DMS53 treated with DMSO at 0.1 percent for 48 hours (cell line): ENCODE measurements around the gene NMT1.
"Not testable (repeated sequence)": the region's sequence is repeated elsewhere in the genome, so short reads cannot be mapped to it uniquely, and the experiment has no call there.

Experiments
- DNase-seq: peaks from one replicate; lab custom pipeline; 2025; ENCODE audit not compliant: unreplicated experiment; lab: John Stamatoyannopoulos, UW

Gene NMT1

DNA sequence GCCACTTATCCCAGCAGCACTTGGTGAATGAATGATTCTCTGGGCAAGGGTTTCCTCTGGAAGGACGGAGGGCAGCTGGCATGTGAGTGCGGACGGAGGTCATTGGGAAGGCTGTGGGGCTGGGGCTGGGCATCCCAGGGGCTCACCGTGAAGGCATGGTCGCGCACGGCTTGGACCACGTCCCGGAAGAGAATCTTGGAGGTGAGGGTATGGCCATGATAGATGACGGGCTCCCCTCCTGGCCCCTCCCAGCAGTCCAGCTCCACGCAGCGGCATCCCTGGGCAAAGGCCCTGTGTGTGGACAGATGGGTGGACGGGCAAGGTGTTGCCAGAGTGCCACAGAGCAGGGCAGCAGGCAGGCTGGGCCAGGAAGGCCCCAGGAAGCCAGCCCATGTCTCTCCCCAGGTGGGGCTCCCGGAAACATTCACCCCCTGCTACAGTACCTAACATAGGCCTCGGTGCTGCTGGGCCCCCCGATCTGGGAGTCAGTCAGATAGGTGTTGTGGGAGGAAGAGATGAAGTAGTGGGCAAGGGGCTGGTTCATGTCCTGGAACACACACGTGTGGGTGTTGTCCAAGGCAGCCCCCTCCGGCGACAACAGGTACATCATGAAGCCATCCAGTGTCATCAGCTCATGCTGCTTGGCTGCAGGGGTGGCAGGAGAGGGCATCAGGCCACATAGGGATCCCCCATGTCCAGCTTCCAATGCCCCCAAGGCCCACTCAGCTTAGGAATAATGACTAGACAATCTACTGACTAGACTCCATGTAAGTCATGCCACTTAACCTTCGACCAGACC lies 56.9 kb downstream of the NMT1 start:
- no peak for DNase-seq

- no peak for DNase-seq
Measured at GRCh38 chr17:45118691-45119090, 57.6 kb downstream of the NMT1 start.

DNA sequence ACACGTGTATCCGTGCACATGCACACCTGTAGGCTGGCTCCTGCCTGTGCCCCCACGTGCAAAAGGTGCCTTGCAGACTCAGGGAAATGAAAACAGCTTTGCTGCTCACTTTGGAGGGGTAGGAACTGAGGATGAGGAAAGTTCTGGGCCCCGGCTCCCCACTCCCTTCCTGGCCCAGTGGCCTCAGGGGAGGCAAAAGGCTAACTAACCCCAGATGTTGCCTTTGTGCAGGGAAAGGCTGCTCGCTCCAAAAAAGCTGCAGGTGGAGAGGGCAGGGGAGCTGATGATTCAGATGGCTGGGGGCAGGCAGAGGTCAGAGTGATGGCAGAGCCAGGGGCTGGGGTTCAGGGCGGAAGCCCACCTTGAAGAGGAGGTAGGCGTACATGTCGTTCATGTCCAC lies 58.8 kb downstream of the NMT1 start:
- no peak for DNase-seq

- DNase-seq: no peak
Measured at GRCh38 chr17:45120558-45120957, 59.4 kb downstream of the NMT1 start.

DNA sequence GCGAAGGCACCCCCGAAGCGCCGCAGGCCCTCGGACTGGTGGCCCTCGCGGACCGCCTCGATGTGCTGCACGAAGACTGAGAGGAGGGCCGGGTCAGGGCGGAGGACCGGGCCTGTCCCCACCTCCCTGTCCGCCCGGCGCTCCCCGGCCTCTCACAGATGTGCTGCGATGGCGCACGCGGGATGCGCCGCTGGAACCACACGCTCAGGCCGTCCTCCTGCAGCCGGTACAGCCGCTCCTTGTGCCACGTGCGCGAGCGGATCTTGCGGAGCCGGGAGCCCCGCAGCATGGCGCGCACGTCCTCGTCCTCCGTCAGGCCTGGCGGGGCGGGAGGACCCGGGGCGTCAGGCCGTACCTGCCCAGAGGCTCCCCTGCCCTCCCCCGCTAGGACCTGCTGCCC lies 59.9 kb downstream of the NMT1 start:
- no peak for DNase-seq

GRCh38 chr17:45123076-45123770 lies 62.1 kb downstream of the NMT1 start:
- DNase-seq: no peak

DNA sequence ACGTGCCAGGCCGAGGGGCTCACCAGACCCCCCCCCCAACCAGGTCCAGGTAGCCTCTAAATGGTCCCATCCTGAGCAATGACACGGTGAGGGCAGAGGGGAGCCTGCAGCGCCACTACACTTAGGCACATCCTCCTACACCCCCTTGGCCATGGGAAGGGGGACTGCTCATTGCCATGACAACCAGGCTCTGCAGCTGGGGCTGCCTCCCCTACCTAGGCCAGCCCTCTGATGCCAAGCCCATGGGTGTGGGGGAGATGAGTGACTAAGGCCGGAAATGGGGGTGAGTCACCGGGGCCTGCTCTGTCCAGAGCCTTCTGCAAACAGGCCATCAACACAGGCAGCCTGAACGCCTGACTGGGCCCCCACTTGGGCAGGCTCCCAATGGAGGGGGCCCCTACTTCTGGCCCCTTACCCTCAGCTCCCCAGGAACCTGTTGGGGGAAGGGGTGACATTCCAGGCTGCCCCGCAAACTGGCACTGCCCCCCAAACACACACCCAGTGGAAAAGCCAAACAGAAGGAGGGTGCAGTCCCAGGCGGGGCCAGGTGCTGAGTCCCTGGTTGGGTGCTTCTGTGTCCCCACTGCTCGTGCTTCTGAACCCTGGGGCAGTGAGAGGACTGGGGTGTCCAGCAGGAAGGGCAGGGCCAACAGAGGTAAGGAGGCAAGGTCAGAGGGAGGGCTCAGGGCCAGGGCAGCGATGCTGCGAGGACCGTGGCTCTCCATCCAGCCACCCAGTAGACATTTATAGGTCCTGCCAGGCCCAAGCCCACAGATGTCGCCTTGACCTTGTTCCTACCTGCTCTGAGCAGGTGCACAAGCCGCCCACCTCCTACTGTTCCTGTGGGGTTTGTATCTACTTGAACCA lies 63.0 kb downstream of the NMT1 start:
- peak; percentile 90 for DNase-seq

GRCh38 chr17:45124797-45125122 lies 63.6 kb downstream of the NMT1 start:
- not testable (repeated sequence) for DNase-seq

DNA sequence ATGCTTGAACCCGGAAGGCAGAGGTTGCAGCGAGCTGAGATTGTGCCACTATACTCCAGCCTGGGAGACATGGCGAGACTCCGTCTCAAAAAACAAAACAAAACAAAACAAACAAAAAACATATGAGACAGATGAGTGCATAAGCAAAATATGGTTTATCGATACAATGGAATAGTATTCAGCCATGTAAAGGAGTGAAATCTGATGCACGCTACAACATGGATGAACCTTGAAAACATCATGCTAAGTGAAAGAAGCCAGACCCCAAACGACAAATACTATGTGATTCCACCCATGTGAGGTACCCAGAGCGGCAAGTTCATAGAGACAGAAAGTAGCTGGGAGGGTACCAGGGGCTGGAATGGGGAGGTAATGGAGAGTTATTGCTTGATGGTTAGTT lies 64.4 kb downstream of the NMT1 start:
- DNase-seq: no peak

DNA sequence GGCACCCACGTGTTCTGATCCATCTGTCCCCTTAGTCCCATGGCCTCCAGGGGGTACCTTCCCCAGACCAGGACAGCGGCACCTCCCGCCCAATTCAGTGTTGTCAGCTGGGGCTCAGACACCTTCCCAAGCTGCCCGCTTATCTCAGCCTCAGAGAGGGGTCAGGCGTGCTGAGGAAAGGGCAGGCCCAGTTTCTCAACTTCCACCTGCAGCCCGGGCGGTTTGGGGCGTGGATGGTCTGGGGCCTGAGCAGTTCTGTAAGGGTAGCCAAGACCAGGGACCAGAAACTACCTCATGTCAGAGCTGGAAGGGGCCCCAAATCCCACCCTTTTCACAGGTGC lies 66.1 kb downstream of the NMT1 start:
- DNase-seq: no peak

DNA sequence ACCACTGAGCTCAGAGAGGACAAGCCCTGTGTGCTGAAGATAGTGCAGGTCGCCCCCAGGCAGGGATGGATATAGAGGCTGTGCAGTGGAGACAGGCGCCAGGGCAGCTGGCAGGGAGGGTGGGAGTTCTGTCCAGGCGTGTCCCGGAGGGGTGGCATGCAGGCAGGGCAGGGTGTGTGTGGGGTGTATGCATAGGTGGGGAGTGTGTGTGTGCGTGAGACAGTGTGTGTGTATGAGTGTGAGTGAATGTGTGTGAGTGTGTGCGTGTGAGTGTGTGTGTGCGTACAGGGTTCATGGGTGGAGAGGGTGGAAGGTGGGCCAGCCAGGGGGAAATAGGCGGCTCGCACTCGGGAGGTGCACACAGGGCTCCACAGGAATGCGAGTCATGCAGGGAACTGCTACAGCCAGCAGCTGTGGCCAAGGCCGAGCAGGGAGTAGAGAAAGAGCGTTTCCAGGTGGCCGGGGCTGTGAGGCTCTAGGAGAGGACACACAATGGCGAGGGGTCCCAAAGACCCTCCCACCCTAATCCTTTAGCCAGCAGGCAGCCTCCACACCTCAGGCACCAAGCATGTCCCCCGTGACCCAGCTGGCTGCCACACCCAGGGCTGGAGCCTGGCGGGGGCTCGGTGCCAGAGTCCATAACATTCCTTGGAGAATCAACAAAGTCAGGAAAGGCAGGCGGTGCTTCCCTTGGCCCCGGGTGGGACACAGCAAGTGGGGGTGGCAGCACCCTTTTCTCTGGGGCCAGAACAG lies 66.6 kb downstream of the NMT1 start:
- DNase-seq: no peak

GRCh38 chr17:45128331-45128730 lies 67.2 kb downstream of the NMT1 start:
- DNase-seq: no peak

GRCh38 chr17:45128989-45129388 lies 67.9 kb downstream of the NMT1 start:
- no peak for DNase-seq

DNA sequence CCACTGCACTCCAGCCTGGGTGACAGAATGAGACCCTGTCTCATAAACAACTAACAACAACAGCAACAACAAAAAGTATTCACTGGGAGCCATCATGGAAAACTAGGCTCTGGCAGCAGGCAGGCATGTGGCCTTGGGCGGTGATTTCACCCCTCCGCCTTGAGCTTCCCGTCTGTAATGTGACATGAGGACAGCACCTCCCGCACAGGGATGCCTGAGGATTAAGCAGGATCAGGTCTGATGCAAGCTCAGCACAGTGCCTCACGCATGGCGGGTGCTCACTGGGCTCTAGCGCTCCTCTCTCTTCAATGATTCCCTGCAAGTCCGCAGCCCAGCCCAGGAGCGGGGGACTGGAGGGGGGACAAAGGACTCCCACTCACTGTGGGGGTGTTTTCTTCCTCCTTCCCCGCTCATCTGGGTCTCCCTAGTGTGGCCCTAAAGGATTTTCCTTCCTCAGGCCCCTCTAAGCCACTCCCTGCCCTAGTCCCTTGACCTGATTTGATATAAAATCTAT lies 68.4 kb downstream of the NMT1 start:
- DNase-seq: no peak

DNA sequence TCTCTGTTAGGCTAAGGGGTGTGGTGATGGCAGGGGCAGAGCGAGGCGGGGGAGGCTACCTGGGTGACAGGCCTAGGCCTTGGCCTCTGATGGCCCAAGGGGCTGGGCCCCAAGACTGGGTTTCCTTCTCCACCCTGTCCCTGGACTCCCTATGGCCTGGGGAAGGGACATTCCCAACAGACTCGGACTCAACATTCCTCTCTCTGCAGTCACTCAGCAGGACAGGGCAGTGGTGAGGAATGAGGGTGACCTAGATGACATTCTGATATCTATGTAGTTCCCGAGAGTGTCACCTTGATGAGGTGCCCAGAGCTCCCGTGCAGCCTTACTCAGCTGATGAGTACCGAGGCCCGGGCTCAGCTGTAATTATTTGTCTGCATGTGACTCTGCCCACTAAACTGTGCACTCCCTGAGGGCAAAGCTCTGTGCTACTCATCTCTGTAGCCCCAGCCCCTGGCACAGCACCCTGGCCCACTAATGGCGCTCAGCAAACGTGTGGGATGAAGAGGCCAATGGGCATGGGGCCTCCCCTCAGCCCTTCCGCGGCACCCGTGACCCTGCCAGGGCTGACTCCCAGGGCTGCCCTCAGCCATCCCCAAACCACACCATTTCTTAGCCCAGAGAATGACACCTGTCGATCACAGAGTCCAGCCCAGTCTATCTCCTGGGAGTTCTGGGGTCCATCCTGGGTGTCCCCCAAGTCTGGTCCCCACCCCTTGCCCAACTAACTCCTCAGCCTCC lies 69.0 kb downstream of the NMT1 start:
- no peak for DNase-seq

DNA sequence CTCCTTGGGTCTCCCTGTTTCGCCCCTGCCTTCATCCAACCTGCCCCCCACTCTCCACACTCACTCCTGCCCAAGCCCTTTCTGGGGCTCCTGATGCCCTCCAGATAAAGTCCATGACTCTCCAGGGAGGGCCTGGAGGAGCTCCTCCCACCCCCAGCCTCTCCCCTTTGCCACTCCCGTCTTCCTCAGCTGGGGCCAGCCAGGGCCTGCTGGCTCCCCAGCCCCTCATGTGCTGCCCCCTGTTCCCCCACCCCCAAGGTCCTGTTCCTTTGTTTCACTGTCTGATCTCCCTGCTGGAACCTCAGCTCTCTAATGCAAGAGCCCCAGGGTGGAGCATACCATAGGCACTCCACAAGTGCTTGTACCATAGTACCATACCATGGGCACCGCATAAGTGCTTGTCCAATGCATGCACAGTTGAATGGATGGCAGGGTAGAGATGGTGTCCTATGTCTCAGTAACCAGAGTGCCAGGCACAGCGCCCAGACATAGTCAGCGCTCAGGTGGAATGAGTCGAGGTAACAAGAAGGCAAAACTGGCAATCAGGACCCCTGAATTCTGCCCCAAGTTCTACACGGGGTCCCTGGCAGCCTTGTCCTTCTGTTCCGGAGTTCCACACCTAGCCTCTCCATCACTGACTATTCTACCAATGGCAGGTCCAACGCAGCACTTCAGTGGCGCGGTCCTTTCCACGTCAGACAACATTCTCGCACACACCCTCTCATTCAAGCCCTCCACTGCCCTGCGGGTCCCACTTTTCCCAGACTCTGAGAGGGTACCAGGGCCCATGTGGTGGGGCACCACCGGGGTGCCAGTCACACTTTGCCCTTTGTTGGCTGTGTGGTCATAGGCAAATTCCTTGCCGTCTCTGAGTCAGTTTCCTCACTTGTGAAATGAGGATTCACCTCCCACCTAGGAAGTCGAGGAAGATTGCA lies 69.8 kb downstream of the NMT1 start:
- DNase-seq: no peak

- DNase-seq: no peak
Measured at GRCh38 chr17:45131616-45132319, 70.7 kb downstream of the NMT1 start.

DNA sequence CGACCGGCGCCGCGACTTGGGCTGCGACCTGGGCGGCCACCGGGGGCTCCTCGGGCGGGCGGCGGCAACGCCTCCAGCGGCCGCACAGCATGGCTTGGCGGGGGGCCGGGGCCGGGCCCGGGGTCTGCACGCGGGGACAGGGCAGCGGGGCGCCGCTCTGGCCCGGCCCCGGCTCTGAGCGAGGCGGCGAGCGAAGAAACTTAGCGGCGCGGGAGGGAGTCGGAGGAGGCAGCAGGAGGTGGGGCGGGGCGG lies 71.1 kb downstream of the NMT1 start, which contains the start of gene PLCD3:
PLCD3 (minus strand) TSS at position 196 of the 252 bp plus-strand sequence; CDS start at position 91, 105 bp downstream.
- no peak for DNase-seq
